HG03280 (cell line): ENCODE data around the gene TXNRD2.

Experiments used
- ATAC-seq: cut with Tn5 transposase; IDR thresholded peaks from one replicate; pipeline ENCODE4 v1.9.1; 2021; ENCODE audit warnings: mild to moderate bottlenecking, moderate library complexity; ENCODE audit not compliant: unreplicated experiment

The TXNRD2 gene

DNA sequence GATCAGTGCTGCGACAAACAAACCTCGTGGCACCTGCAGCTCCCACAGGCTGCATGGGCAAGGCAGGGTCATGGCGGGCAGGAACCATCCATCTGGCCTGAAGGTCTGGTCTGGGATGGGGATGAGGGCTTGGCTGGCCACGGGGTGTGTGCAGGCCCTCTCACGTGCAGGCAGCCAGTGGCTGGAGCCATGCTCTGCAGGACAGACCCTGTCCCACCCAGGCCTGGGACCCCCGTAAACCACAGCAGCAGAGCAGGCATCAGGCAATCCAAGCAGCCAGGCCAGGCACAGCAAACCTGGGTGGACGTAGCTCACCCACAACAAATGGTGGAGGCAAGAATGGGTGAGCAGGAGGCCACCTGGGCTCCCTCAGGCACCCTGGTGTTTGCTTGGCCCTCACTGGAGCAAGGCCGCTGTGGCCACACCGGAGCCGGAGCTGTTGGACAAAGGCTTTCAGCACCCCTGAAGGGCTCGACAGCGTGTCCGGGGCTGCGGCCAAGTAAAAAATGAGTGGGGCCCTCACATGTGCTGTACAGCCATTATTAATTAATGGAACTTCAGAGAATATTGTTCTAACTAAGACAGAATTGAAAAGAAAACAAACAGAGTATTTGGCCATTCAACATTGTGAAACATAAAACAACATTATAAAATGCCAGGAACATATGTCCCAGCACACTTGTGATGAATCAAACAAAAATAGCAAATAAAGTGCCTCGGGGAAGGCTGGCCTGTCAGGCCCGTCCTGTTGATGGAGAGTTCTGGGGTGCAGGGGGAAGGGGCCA is 63.0 kb downstream of the TXNRD2 start:
- no peak for ATAC-seq

DNA sequence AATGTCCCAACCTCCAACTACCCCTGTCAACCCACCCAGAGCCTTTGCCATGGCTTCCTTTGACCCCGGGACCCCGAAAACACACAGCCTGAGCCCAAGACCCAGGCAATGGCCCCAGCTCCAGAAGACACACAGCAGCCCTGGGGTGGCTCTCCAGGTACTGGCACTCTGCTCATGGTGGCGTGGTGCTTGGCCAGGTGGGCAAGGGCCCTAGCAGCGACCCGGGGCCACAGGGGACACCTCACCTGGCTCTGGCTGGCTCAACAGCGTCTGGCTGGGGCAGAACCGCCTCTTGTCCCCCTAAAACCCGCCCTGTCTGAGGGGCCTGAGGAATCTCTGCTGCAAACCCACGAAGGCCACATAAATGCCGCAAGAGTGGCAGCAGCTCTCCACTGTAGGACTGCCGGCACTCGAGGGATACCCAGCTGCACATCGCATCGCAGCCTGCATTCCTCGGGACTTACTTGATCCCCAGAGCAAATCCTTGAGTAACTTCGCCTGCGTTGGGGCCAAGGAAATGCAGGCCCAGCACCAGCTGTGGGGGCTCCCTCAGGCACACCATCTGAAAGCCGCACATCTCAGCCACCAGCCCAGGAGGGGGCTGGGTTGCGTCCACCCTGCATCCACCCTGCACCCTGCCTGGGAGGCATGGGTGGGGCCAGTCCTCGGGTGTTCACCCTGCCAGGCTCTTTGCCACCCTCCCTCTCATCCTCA is 63.8 kb downstream of the TXNRD2 start:
- ATAC-seq: no peak

DNA sequence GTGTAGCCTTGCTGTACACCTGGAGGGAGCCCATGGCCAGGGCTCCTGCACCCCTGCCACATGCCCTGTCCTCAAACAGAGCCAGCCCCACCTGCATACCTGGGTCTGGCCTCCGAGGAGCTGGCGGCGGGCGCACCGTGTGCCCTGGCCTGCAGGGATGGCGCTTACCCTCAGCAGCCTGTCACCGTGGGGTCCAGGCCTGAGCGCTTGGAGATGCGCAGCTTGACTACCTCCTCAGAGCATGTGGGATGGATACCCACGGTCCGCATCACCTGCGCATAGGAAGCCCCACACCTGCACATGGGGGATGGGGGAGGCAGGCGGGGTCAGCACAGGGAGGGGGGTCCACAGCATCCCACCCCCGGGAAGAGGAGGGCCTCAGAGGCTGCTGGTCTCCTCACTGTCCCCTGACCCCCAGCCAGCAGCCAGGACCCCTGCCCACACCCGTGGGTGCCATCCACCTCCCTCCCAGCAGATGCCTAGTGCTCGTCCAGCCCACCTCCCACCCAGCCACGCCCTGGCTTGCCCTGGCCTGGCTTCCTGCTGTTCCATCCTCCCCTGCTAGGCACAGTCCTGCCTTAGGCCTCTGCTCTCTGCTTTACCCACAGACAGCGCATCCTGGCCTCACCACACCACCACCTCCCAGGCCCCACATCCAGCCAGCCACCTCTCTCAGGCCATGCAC is 64.5 kb downstream of the TXNRD2 start:
- no peak for ATAC-seq

DNA sequence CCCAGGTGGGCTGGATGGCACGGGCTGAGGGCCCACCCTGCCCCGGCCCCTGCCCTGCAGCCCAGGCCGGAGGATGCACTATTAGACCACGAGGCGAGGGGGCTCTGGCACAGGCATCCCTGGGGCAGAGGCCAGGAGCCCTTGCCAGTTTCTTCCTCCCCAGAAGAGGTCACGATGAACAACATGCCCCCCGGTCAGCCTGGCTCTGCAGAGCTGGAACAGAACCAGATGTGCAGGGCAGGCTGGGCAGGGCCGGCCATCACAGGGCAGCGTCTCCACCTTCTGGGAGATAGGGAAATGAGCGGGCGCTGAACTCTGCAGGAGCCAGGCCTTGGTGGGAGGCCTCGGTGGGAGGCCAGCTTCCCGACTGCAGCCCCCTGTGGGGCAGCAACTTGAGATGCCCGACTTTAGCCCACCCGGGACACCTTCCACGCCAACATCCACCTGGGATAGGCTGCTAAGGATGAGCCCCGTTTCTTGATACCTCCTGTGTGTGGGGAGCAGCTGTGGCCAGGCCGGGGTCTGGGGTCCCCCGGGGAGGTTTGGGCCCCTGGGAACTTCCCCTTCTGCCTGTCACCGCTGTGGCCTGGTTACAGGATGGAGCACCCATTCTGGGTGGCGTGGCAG is 65.2 kb downstream of the TXNRD2 start:
- no peak for ATAC-seq

DNA sequence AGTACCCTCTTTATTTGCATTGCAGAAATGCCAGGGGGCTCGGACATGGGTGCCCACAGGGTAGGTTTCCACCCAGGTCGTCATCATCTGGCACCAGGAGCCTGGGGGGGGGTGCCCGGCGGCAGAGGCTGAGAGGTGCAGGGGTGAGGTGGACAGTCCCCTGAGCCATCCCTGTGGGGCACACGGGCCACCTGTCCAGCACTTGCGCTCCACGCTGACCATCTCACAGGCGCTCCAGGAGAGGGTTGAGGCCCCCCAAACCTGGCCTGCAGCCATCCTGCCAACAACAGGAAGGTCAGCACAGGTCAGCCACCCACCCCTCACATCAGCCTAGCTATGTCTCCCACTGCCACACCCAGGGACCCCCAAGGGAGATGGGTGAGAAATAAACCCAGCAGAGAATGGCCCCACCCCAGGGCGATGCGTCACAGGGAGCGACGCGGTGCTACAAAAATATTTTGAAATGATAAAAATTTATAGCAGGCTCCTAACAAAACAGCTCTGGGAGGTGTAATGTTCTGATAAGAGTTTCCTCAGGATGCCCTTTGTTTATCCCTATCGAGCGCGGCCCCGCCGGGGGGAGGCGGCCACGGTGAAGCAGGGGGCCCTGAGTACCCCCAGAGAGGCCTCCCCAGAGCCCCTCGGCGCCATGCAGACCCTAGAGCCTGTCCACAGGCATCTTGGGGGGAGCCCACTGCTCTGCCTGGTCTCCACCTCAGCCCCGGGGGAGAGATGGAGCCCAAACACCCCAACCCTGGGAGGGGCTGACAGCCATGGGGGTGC is 65.9 kb downstream of the TXNRD2 start:
- ATAC-seq: no peak

DNA sequence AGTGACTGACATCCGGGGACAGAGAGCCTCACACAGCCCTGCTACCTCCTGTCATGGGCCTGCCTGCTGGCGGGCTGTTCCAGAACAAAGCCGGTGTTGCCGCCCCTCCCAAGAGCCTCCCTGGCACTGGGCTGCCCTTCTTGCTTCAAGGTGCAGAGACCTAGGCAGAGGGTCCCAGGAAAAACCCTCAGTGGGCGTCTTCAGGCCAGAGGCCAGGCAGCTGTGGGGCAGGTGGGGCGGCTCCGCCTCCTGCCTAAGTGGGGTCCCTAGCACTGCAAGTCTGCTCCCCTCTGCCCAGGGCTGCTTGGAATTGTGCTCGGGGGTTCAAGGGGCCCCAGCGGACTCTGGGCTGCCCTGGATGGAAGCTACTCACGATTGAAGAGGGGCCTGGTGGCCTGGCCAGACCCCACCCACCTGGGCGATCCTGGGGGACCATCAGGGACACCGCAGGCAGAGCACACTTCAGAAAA is 66.5 kb downstream of the TXNRD2 start:
- ATAC-seq: no peak

DNA sequence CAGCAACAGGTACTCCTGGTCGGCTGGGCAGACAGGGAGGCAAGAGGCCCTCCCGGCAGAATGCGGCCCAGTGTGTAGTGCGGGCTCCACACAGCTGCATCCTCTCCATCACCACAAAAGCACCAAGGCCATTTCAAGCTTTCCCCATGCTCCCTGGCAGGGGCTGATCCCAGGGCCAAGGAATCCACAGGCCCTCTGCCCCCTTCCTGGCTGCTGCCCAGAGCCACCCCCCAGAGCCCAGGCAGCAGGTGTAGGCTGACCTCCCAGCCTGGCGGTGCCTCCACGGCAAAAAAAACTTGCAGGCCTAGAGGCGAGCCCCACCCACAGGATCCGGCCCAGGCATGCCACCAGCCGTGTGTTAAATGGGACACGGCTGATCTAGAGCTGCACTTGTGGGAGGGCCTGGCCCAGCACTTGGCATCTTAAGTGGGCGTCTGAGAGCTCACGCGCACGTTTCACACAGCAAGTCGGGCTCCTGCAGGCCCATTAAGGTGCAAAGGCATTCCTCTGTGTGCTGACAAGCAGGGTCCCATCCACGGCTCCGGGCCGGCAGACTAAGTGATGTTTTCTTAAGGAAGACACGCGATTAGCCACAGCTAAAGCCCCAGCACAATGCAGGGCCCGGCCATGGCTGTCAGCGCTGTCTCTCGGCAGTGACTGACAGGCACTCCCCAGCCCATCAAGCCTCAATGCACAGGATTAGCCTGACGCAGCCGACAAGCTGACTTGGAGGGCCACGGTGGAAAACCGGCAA is 67.1 kb downstream of the TXNRD2 start:
- no peak for ATAC-seq

DNA sequence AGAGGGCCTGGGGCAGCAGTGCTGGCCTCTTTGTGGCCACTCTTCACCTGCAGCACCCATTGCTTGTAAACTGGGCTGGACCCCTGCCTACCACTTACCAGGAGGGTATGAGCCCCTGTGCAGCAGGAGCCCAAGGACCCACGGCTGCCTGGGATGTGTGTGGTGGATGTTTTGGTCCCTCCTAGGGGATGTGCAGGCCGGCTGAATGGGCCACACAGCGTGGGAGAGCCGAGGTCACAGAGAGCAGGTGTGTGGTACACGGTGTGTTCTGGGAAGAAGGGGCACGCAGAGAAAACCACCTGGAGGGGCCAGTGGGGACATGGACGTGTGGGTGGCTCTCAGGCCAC is 67.7 kb downstream of the TXNRD2 start:
- no peak for ATAC-seq

DNA sequence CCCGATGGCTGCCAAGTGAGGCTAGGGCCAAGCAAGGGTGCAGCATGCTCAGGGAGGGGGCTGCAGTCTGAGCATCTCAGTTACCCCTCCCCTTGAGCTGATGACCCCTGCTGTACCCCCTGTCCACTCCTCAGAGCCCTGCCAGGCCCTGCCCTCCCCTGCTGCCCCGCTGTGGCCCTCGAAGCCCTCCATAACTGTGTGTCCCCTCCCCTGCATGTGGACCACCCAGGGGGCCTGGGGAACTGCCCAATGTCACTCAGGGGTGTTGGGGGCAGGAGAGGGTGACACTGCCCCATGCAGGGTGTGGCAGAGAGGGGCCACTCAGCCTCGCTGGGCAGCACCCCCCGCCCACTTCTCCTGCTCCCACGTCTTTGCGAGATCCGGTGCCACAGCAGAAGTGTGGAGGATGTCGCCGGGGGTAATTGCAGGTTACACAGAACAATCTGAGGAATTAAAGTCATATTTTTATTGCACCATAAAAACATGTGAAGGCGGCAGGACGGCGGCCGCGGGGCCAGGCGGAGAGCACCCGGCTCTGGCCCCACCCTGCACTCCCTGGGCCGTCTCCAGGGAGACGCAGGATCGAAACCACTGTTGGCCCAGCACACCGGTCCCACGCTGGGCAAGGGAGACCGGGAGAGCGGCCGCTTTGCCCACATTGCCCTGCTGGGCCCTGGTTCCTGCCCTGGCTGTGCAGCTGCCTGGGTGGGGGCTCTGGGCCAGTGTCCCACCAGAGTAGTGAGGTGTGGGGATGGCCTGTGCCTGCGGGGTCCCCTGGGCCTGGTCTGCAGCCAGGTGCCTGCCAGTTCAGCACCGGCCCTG is 68.3 kb downstream of the TXNRD2 start:
- ATAC-seq: no peak

DNA sequence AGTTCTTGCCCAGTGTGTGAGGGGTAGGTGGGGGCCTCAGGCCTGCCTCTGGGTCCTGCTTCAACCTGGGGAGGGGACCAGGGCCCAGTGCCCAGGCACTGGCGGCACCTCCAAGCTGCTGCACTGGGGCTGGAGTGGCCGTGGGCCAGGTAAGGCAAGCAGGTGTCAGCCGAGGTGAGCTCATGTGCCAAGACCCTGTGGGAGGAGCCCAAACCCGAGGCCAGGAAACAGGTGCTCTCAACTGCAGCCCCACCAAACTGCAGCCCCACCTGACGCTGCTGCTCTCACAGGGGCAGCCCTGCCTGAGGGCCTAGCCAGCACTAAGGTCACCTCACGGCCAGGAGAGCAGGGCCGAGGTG is 68.9 kb downstream of the TXNRD2 start:
- no peak for ATAC-seq

DNA sequence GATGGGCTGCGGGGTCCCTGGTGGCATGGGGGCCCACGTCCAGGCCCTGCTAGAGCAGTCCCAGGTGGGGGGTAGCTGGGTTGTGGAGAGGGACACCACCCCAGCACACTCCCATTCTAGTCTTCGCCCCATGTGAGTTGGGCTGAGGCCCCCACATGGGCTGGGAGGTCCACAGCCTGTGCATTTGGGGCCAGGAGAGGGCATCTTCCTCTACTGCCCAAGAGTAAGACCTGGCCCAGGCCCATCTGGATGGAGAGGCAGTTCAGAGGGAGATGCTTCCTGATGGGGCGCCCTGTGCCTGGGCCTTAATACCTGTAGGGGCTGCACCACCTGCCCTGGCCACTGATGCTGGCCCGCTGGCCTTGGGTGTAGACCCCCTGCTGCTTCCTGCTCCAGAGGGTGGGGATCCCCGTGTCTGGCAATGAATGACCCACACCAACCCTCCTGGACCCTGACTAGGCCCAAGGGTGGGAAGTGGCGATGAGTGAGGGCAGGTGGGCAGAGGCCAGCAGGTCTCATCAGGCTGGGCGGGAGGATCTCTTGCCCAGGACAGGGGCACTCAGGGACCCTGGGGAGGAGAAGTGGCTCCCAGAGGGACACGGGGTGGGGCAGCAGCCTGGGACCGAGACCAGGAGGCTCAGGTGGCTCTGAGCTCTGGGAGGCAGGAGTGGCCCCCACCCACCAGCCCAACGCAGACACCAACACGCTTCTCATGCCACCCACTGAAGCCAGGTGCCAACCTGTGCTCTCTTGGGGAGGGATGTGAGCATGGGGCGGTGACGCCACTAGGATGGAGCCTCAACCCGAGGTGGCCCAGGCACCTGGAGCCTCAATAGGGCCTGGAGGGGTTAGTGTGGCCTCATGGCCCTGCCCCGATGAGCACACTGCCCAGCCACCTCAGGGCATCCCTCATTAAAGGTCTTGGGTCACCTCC is 69.5 kb downstream of the TXNRD2 start:
- no peak for ATAC-seq

DNA sequence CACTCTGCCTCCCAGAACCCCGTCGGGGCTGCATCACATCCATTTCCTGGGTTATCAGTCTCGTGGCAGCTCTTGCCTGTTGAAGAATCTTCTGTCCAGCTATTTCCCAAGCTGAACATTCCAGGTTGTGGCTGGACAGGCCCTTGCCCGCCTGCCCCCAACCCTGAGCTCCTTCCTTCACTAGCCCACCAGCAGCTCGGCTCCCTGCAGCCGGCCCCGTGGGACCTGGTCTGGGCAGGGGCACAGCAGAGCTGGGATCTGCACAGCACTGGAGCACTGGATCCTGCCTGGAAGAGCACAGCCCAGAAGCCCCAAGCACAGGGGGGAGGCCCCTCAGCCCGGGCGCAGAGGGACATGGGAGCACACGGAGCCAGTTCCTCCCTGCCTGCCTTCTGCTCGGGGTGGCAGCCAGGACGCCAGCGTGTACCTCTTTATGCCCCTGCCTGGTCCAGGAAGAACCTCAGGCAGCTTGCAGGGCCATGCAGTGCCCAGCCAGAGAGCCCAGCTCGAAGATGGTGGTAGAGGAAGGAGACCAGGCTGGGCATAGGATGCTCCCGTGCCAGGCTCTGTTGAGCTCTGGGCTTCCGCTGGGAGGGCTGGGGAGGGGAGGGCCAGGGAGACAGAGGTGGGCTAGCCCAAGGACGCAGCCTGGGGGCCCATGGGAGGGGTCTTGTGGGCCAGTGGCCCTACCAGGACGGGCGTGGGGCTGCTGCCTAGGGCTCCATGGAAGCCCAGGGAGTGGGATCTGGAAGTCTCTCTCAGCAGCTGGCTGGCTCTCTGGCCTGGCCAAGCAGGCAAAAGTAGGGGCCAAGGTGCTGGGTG is 70.4 kb downstream of the TXNRD2 start:
- no peak for ATAC-seq

DNA sequence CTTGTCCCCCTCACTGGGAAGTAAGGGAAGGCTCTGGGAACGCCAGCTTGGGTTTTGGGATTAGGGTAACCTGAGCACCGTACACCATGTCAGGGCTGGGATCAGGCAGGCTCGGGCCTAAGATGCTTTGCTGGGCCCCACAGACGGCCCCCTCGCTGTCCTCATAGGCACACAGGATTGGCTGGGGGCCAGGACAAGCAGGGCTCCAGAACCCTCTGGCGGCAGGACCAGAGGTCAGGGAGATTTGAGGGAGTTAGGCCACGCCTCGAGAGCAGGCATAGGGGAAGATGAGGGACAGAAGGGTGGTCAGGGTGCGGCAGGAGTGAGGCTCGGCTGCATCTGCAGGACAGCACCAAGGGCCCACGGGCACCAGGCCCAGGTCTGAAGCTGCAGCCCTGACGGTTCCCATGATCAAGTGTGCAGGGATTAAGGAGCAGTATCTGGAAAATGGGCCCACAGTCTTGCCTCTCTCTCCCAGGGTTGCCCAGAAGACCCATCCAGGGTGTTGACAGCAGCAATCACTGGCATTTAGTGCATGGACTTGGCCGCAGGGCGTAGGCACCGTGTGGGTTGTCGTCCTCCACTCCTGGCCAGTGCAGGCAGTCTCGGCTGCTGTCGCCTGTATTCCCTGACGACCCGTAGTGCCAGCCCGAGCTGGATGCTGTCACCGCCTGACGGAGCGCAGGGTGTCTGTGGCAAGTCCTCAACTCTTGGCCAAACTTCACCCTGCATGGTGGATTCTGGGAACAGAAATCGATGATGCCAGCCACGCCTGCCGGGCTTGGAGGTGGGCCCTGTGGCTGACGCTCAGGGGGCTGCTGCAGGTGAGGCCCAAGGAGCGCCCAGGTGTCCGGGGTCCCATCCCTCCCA is 71.2 kb downstream of the TXNRD2 start:
- ATAC-seq: no peak

DNA sequence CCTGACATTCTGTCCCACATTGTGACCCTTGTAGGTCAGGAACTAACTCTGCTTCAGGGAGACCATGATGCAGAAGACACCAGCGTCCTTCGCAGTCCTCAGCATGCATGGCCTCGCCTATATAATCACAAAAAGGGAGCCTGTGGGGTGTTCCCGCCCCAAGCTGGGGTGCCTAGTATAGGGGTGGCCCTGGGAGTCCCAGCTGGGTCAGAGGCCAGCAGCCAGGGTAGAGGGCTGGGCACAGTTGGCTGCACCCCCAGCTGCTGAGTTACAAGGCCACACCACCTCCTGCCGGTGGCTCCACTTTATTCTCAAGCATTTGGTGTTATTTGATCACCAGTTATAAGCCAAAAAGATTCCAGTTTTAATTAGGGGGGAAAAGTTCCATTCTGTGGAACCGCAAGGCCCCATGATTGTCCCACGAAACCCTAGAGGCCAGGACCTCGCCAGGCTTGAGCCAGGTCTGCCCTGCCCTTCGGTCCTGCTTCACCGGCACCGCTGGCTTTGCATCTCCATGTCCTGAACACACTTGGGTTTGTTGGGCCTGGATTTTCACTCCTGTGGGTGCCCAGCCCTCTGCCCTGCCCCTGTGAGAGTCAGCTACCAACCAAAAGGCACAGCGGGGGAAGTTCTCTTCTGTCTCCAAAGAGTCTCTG is 72.0 kb downstream of the TXNRD2 start:
- ATAC-seq: no peak

DNA sequence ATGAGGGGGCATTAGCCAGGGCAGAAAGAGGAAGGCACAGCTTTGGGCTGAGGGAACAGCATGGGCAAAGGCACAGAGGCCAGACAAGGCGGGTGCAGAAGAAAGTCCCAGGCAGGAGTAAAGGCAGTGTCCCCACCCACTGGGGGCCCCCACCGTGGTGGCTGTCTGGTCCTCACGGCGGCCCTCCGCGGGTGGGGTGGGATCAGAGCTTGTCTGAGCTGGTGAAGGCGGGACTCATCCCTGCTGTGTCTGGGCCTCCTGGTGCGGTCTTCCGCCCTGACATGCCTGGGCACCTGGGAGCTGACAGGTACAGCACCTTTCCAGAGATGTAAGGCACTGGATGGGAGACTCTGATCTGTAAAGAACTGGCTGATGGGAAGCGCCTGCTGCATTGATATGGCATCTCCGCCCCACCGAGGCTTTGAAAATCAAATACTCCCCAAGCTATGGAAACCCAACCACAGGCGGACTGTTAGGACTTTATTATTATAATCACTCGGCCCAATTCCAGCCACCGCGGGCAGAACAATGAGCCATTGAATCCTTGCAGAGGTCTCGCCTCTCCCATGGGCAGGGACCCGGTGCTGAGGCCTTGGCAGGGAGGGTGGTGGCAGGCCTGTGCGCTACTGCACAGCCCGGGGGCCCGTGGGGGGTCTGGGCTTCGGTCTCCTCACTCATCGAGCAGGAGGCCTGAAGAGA is 72.7 kb downstream of the TXNRD2 start:
- ATAC-seq: no peak
